GM21515 (cell line): Measurements from ENCODE around the gene ZNF225.
"Not testable (repeated sequence)": the region's sequence is repeated elsewhere in the genome, so short reads cannot be mapped to it uniquely, and the experiment has no call there.

Experiments
- ATAC-seq: cut with Tn5 transposase; IDR thresholded peaks from one replicate; pipeline ENCODE4 v1.9.1; 2021; ENCODE audit not compliant: unreplicated experiment

Gene ZNF225

GRCh38 chr19:44156475-44156874 lies 43.3 kb downstream of the ZNF225 start:
- no peak for ATAC-seq

GRCh38 chr19:44163789-44164188 lies 50.6 kb downstream of the ZNF225 start:
- ATAC-seq, result no peak

DNA sequence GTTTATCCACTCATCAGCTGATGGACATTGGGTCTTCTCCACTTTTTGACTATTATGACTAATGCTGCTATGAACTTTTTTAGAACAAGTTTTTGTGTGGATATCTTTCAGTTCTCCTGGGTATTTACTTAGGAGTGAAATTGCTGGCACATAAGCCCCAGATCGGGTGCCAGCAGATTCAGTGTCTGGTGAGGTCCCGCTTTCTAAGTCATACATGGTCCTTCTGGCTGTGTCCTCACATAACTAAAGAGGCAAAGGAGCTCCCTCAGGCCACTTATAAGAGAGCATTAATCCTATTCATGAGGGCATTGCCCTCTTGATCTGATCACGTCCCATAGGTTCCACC lies 51.1 kb downstream of the ZNF225 start:
- ATAC-seq, result no peak

- ATAC-seq, result peak; percentile 84
Measured at GRCh38 chr19:44164673-44165512, 51.7 kb downstream of the ZNF225 start, which contains the start of gene ZNF226. TSS of gene ZNF226 (plus strand) at chr19:44165100. CDS start at chr19:44170081, 4,981 bp downstream.

GRCh38 chr19:44170660-44171059 lies 57.5 kb downstream of the ZNF225 start:
- ATAC-seq, result not testable (repeated sequence)

DNA sequence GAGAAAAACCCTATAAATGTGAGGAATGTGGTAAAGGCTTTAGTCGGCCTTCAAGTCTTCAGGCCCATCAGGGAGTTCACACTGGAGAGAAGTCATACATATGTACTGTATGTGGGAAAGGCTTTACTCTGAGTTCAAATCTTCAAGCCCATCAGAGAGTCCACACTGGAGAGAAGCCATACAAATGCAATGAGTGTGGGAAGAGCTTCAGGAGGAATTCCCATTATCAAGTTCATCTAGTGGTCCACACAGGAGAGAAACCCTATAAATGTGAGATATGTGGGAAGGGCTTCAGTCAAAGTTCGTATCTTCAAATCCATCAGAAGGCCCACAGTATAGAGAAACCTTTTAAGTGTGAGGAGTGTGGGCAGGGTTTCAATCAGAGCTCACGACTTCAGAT lies 63.4 kb downstream of the ZNF225 start:
- no peak for ATAC-seq

- no peak for ATAC-seq
Measured at GRCh38 chr19:44180968-44181367, 67.8 kb downstream of the ZNF225 start.

DNA sequence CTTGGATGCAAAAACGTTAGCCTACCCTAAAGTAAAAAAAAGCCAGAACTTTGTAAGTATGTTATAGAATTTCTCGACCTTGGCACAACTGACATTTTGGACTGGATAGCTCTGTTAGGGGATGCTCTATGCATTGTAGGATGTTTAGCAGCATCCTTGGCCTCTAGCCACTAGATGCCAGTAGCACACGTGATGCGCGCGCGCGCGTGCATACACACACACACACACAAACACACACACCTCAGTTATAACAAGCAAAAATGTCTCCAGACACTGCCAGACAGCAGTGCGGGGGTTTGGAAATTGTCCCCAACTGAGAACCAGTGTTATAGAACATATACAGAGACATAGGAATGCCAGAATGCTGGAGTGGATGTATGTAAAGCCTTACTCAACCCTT lies 68.9 kb downstream of the ZNF225 start:
- no peak for ATAC-seq
